PC-9 (cell line): ENCODE results near the gene ACBD6.

Experiments
- CTCF ChIP-seq: fragments of 200-600 bp; sonication (generic); conservative IDR thresholded peaks from 2 replicates; pipeline ENCODE4 v1.6.1; 2017; ENCODE audit warnings: mixed run types, antibody characterized with exemption, mild to moderate bottlenecking, moderate library complexity
- EZH2 ChIP-seq: fragments of 200-600 bp; sonication (generic); IDR thresholded peaks from 2 replicates; pipeline ENCODE4 v1.8.0; 2017; ENCODE audit warnings: antibody characterized with exemption, low read depth

- TF ChIP-seq CTCF (no peak), EZH2 (no peak)
These were observed 17.5 kb upstream of the ACBD6 start for GRCh38 chr1:180519846-180520245.
